K562 (cell line): ENCODE measurements around the gene TOR3A. TPM values are rescaled to one million over a fixed set of nuclear protein-coding genes. Genes with fewer than 3 reads are reported as not detected.
"Not testable (repeated sequence)": the region's sequence is repeated elsewhere in the genome, so short reads cannot be mapped to it uniquely, and the experiment has no call there.

ENCODE experiments used
- ATAC-seq: fragments of 200-7000 bp; cut with Tn5 transposase; 3 replicates; pipeline ENCODE4 v1.9.1; 2020; ENCODE audit warnings: moderate library complexity
- BruUV-seq: library from RNA; stranded (reverse); fragments of 400-500 nt; replicated peaks from 2 replicates; lab custom pipeline; 2021; lab: Mats Ljungman, UMichigan
- CTCF ChIA-PET: fragments of 300-600 bp; formaldehyde crosslinking; extraction: SDS; loops from one replicate; lab custom pipeline; 2021; ENCODE audit warnings: low intra/inter-chr PET ratio; lab: Yijun Ruan, JAX
- POLR2A ChIA-PET: fragments of 300-600, 350-650 bp; sonication (Branson Sonifier 250); formaldehyde crosslinking; extraction: SDS; loops from one replicate; lab custom pipeline; 2021; ENCODE audit warnings: antibody characterized with exemption, inconsistent platforms; lab: Yijun Ruan, JAX
- DNase-seq, 4 experiments: peaks; one replicate each; pipeline versions ENCODE4 v3.0.0 to v3.0.0-alpha.2; 2011 to 2018; ENCODE audit warnings: low spot score in 3 of 4, mixed read lengths in 3 of 4; ENCODE audit errors: extremely low read depth in 1 of 4
- FAIRE-seq: peaks from 2 replicates; lab custom pipeline; 2011; peaks lifted over from hg19 to GRCh38; lab: Jason Lieb, UNC
- H2AFZ ChIP-seq: 2 replicates; pipeline ENCODE4 v1.6.0; 2011; ENCODE audit warnings: low read depth, low read length, control low read depth, inconsistent platforms
- H3K27ac ChIP-seq: fragments of 200-600 bp; 3 replicates; pipeline ENCODE4 v1.8.0; 2011; ENCODE audit warnings: low read depth, mild to moderate bottlenecking, control low read depth, inconsistent platforms, low read length, moderate library complexity, mixed read lengths; ENCODE audit errors: extremely low read depth
- H3K27me3 ChIP-seq, 2 experiments: fragments of 300-600 bp in 1 of 2; 2 replicates in 1 of 2; 3 replicates in 1 of 2; pipeline versions ENCODE4 v1.6.0 to v1.8.0; 2011; ENCODE audit warnings: inconsistent platforms in 2 of 2, low read length in 2 of 2, mild to moderate bottlenecking in 1 of 2, mixed read lengths in 1 of 2, moderate library complexity in 1 of 2; ENCODE audit not compliant: control insufficient read depth in 2 of 2, insufficient read depth in 2 of 2
- H3K36me3 ChIP-seq: fragments of 300-600 bp; 3 replicates; pipeline ENCODE4 v1.8.0; 2011; ENCODE audit warnings: mild to moderate bottlenecking, low read length, inconsistent platforms; ENCODE audit not compliant: control insufficient read depth, insufficient read depth
- H3K4me1 ChIP-seq, 2 experiments: fragments of 200-600 bp in 1 of 2; replicated peaks in 1 of 2; 2 replicates in 1 of 2; 3 replicates in 1 of 2; pipeline versions ENCODE4 v1.5.1 to v1.8.0; 2011; ENCODE audit warnings: inconsistent platforms in 2 of 2, low read length in 2 of 2, mild to moderate bottlenecking in 1 of 2, mixed read lengths in 1 of 2, moderate library complexity in 1 of 2; ENCODE audit not compliant: control insufficient read depth in 2 of 2, insufficient read depth in 2 of 2
- H3K4me2 ChIP-seq: 2 replicates; pipeline ENCODE4 v1.6.1; 2011; ENCODE audit warnings: low read length, control low read depth, inconsistent platforms, mixed read lengths; ENCODE audit not compliant: insufficient read depth
- H3K4me3 ChIP-seq: fragments of 200-600 bp; sonication (generic), shearing (Covaris generic); 2 replicates; pipeline ENCODE4 v1.5.1; 2016; ENCODE audit warnings: control low read depth, inconsistent platforms
- H3K79me2 ChIP-seq: fragments of 200-600 bp; 3 replicates; pipeline ENCODE4 v1.8.0; 2011; ENCODE audit warnings: low read length, inconsistent platforms; ENCODE audit not compliant: control insufficient read depth, insufficient read depth
- H3K9ac ChIP-seq, 2 experiments: 2 replicates each; pipeline versions ENCODE4 v1.6.0 to v1.6.1; 2011; ENCODE audit warnings: low read depth in 2 of 2, low read length in 2 of 2, control low read depth in 1 of 2, inconsistent platforms in 1 of 2, mild to moderate bottlenecking in 1 of 2, mixed read lengths in 1 of 2; ENCODE audit not compliant: insufficient read depth in 1 of 2
- H3K9me1 ChIP-seq: one replicate; pipeline ENCODE4 v1.6.0; 2011; ENCODE audit warnings: inconsistent platforms, mild to moderate bottlenecking, low read length, moderate library complexity; ENCODE audit not compliant: control insufficient read depth, insufficient read depth
- H3K9me3 ChIP-seq: replicated peaks from 2 replicates; pipeline ENCODE4 v1.5.1; 2011; ENCODE audit warnings: low read depth, low read length, inconsistent platforms; ENCODE audit not compliant: control insufficient read depth, insufficient read depth
- H4K20me1 ChIP-seq: replicated peaks from 2 replicates; pipeline ENCODE4 v1.6.1; 2011; ENCODE audit warnings: low read length, inconsistent platforms, mixed read lengths; ENCODE audit not compliant: control insufficient read depth, insufficient read depth
- CC2D1A ChIP-seq: fragments of 450-650 bp; IDR thresholded peaks from 2 replicates; pipeline ENCODE4 v1.6.1; 2017; ENCODE audit warnings: mild to moderate bottlenecking
- ETV1 ChIP-seq: fragments of 450-650 bp; conservative IDR thresholded peaks from 2 replicates; pipeline ENCODE4 v1.6.1; 2016; ENCODE audit warnings: missing genetic modification characterization, control low read depth, low read depth, missing compliant biosample characterization
- HDAC2 ChIP-seq: fragments of 450-650 bp; IDR thresholded peaks from 2 replicates; pipeline ENCODE4 v1.6.1; 2016; ENCODE audit warnings: mild to moderate bottlenecking
- KDM1A ChIP-seq, 2 experiments: fragments of 450-650 bp; IDR thresholded peaks; 2 replicates each; pipeline ENCODE4 v1.6.1; 2016; ENCODE audit warnings: mild to moderate bottlenecking in 2 of 2
- NCOA2 ChIP-seq, 2 experiments: fragments of 450-650 bp; IDR thresholded peaks; 2 replicates each; pipeline ENCODE4 v1.6.1; 2018; ENCODE audit warnings: mild to moderate bottlenecking in 2 of 2, moderate library complexity in 1 of 2; ENCODE audit not compliant: partially characterized antibody in 2 of 2
- NR2C1 ChIP-seq, 2 experiments: fragments of 450-650 bp; IDR thresholded peaks; 2 replicates each; pipeline ENCODE4 v1.6.1; 2017; ENCODE audit warnings: mild to moderate bottlenecking in 2 of 2, antibody characterized with exemption in 1 of 2, inconsistent platforms in 1 of 2, missing compliant biosample characterization in 1 of 2, missing genetic modification characterization in 1 of 2
- NR2C2 ChIP-seq, 2 experiments: fragments of 200-800 bp in 1 of 2; sonication (Bioruptor generic) in 1 of 2; sonication (generic) in 1 of 2; formaldehyde crosslinking in 1 of 2; IDR thresholded peaks; 2 replicates each; pipeline versions ENCODE4 v1.6.1 to v1.8.0; 2016 to 2022; ENCODE audit warnings: mild to moderate bottlenecking in 1 of 2, missing compliant biosample characterization in 1 of 2, missing genetic modification characterization in 1 of 2, missing genetic modification reagents in 1 of 2
- PHB2 ChIP-seq: fragments of 450-650 bp; IDR thresholded peaks from 2 replicates; pipeline ENCODE4 v1.6.1; 2017; ENCODE audit warnings: low read depth
- RAD21 ChIP-seq, 2 experiments: fragments of 250-450 bp in 1 of 2; fragments of 450-650 bp in 1 of 2; sonication (Bioruptor Pico) in 1 of 2; formaldehyde crosslinking in 1 of 2; IDR thresholded peaks in 1 of 2; conservative IDR thresholded peaks in 1 of 2; 2 replicates each; pipeline versions ENCODE4 v1.4.0 to v1.8.0; 2020 to 2022; ENCODE audit warnings: mild to moderate bottlenecking in 2 of 2, moderate library complexity in 1 of 2
- TAL1 ChIP-seq: fragments of 450-650 bp; IDR thresholded peaks from 2 replicates; pipeline ENCODE4 v1.6.1; 2016; ENCODE audit warnings: mild to moderate bottlenecking
- TOE1 ChIP-seq, 2 experiments: fragments of 450-650 bp in 1 of 2; sonication (generic) in 1 of 2; formaldehyde crosslinking in 1 of 2; IDR thresholded peaks; 2 replicates each; pipeline versions ENCODE4 v1.7.1 to v1.8.0; 2016 to 2022; ENCODE audit warnings: borderline replicate concordance in 2 of 2, mild to moderate bottlenecking in 2 of 2, antibody characterized with exemption in 1 of 2, inconsistent platforms in 1 of 2, low read depth in 1 of 2, missing genetic modification reagents in 1 of 2, moderate library complexity in 1 of 2
- ZBTB26 ChIP-seq: fragments of 450-650 bp; formaldehyde crosslinking; IDR thresholded peaks from 2 replicates; pipeline ENCODE4 v1.4.0; 2022; ENCODE audit warnings: missing genetic modification characterization
- WGBS: fragments of 100-300 bp; shearing (Covaris generic); methylation state at CpG from one replicate; pipeline ENCODE4 v1.1.6; 2016; ENCODE audit warnings: low coverage, mixed read lengths; ENCODE audit not compliant: insufficient coverage; ENCODE audit errors: missing lambda C conversion rate; 5-methylcytosine and 5-hydroxymethylcytosine counted together
- in situ Hi-C: fragments of 300-500 bp; cut with MboI; formaldehyde crosslinking; loops from 4 replicates; pipeline ENCODE4 v1.15.0; 2018; ENCODE audit warnings: inconsistent platforms, mixed read lengths
- intact Hi-C: fragments of 100-400 bp; cut with micrococcal nuclease; formaldehyde crosslinking; loops from 2 replicates; pipeline ENCODE4 v1.14.2; 2022
- polyA plus RNA-seq, 8 experiments: library from polyadenylated mRNA; depleted of rRNA in 4 of 8; stranded (reverse) in 5 of 8; unstranded in 3 of 8; fragments of >200 nt; fragmentation: Nextera tagmentation in 2 of 8; fragmentation: Illumina TruSeq in 1 of 8; extraction: Ambion mirVana in 2 of 8; extraction: Trizol in 1 of 8; gene quantifications; 2 replicates each; pipeline versions ENCODE4 v1.2.1 to v1.2.3, GENCODE V29; 2011 to 2014; ENCODE audit warnings: inconsistent platforms in 1 of 8, missing spikeins in 1 of 8
- total RNA-seq, 7 experiments: library from RNA; depleted of rRNA in 6 of 7; stranded (reverse); fragments of >200 nt in 6 of 7; fragmentation: Illumina TruSeq in 2 of 7; extraction: Trizol in 2 of 7; gene quantifications; 2 replicates each; pipeline versions ENCODE4 v1.2.1 to v1.2.3, GENCODE V29; 2011 to 2021; ENCODE audit warnings: low replicate concordance in 1 of 7
- TF ChIP-seq, protein P1 (sequence below): fragments of 200-800 bp; sonication (Bioruptor generic); IDR thresholded peaks from 2 replicates; pipeline ENCODE4 v1.6.1; 2017; ENCODE audit warnings: missing genetic modification characterization, missing compliant biosample characterization

TOR3A gene
- total and polyA plus RNA-seq, 9 of the 15 experiments (the other 6 are each of a cell fraction or from before 2014, with no cell fraction given), result 7.9 to 94.5 (median 39.7) TPM

DNA sequence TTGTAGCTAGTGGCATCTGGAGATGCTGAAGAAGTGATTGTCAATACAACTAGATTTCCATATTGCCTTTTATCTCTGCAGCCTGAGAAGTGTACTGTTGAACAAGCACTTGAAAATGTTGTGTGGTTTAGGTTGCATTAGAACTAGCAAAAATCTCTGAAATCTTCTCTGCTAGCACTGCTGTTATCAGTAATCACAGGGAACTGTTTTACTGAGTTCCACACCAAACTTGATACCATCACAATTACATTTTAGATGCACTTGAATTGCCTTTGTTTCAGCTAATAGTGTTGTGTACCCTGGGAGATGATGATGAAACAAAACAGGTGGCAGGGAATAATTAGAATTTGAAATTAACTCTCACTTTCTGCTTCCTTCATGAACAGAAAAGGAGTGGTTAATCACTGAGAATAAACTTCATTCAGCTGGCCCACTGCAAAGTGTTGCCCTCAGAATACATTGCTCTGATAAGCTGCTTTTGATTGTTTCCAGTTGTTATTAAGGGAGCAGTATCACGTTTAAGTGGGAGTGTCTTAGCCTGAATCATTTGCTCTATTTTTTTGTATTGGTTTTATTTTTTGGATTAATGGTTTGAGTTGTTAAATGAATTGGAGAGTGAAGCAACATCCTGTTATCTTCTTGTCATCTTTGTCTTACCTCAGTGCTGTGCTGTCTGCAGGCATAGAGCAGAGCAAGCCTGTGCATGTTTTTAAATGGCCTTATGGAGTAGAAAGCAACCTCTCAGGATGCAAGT is 43.2 kb upstream of the TOR3A start (continued):
- TF ChIP-seq ETV1 (no peak), ZBTB26 (CRISPR knock-in tag) (no peak)
- TF ChIP-seq, all 486 proteins: peak for 11

DNA sequence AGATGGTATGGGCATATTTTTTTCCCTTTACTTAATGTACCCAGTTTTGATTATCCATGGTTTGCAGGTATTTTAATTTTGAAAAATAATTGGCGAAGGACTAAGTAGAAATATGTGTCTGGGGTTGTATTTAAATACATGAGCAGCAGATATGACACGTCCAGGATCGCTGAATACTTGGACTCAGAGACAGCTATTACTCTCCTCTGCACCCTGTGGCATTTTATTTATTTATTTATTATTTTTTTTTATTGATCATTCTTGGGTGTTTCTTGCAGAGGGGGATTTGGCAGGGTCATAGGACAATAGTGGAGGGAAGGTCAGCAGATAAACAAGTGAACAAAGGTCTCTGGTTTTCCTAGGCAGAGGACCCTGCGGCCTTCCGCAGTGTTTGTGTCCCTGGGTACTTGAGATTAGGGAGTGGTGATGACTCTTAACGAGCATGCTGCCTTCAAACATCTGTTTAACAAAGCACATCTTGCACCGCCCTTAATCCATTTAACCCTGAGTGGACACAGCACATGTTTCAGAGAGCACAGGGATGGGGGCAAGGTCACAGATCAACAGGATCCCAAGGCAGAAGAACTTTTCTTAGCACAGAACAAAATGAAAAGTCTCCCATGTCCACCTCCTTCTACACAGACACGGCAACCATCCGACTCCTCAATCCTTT is 42.2 kb upstream of the TOR3A start:
- in situ Hi-C loops; H3K9me3 ChIP-seq; H3K27me3 ChIP-seq; H3K9me1 ChIP-seq; H3K36me3 ChIP-seq; H3K4me3 ChIP-seq; H2AFZ ChIP-seq; BruUV-seq; CTCF ChIA-PET; TF ChIP-seq NR2C2 (CRISPR knock-in tag; IDR thresholded peaks at IDR 0.05); TOE1 (CRISPR knock-in tag; IDR thresholded peaks at IDR 0.05; ENCODE audit: borderline replicate concordance, low read depth): not testable (repeated sequence)
- peak overlapping the region; percentile 72 for H3K27ac ChIP-seq
- H3K79me2 ChIP-seq, result peaks cover 77% of the 10 kb centered on the region
- H3K4me2 ChIP-seq, result peak overlapping the region; percentile 32; the same call in 1 of the 2 replicates
- H4K20me1 ChIP-seq, result peaks cover 13% of the 10 kb centered on the region
- WGBS, result 11% methylated on average over 6 of the region's 9 CpGs
- FAIRE-seq (peak; percentile 77), ATAC-seq (peak; percentile 78), DNase-seq (peak in 1 of 4 experiments; percentile 54)
- peaks cover 42% of the 10 kb centered on the region in 2 experiments; a peak in 4 of 5 replicates for H3K4me1 ChIP-seq
- H3K9ac ChIP-seq, result peak overlapping the region; percentile 30 to 45; a peak in 2 of 4 replicates
- POLR2A ChIA-PET, result interaction anchor here (1.1 to 3.6 kb wide), 2 partner anchors 11 to 39 kb away, joined by 3 to 29 read pairs; no protein-coding TSS in a partner anchor
- intact Hi-C loops, result loop anchor here (1.0 kb wide), 1 partner anchor 8 kb away; no protein-coding TSS in a partner anchor
- TF ChIP-seq CC2D1A (peak; percentile 89; the same call in 1 of the 2 replicates), NR2C2 (tag; IDR thresholded peaks at IDR 0.05) (0 out of 2 replicates have a peak, but pooled peaks have one; percentile 24), RAD21 (CRISPR knock-in tag; conservative IDR thresholded peaks at IDR 0.05 in 1 of 2, IDR thresholded peaks at IDR 0.05 in 1 of 2) (0 out of 4 replicates have a peak, but pooled peaks of 1 of the 2 experiments have one; percentile 7), HDAC2 (peak; percentile 83), TAL1 (peak; percentile 89), KDM1A (IDR thresholded peaks at IDR 0.05) (peak; percentile 86; a peak in 3 of 4 replicates), NR2C1 (IDR thresholded peaks at IDR 0.05) (peak; percentile 68), NR2C1 (tag; IDR thresholded peaks at IDR 0.05) (peak; percentile 68), PHB2 (peak; percentile 57; the same call in 1 of the 2 replicates), TOE1 (IDR thresholded peaks at IDR 0.05; ENCODE audit: borderline replicate concordance) (peak; percentile 68; the same call in 1 of the 2 replicates), NCOA2 (IDR thresholded peaks at IDR 0.05; ENCODE audit: partially characterized antibody in 2 of 2) (peak in 1 of 2 experiments; percentile 21)
- TF ChIP-seq, protein P1, sequence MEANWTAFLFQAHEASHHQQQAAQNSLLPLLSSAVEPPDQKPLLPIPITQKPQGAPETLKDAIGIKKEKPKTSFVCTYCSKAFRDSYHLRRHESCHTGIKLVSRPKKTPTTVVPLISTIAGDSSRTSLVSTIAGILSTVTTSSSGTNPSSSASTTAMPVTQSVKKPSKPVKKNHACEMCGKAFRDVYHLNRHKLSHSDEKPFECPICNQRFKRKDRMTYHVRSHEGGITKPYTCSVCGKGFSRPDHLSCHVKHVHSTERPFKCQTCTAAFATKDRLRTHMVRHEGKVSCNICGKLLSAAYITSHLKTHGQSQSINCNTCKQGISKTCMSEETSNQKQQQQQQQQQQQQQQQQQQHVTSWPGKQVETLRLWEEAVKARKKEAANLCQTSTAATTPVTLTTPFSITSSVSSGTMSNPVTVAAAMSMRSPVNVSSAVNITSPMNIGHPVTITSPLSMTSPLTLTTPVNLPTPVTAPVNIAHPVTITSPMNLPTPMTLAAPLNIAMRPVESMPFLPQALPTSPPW (CRISPR knock-in tag), result peak; percentile 9; the same call in 1 of the 2 replicates
